ENCODE measurements around the gene SCARB1.

Gene SCARB1

DNA sequence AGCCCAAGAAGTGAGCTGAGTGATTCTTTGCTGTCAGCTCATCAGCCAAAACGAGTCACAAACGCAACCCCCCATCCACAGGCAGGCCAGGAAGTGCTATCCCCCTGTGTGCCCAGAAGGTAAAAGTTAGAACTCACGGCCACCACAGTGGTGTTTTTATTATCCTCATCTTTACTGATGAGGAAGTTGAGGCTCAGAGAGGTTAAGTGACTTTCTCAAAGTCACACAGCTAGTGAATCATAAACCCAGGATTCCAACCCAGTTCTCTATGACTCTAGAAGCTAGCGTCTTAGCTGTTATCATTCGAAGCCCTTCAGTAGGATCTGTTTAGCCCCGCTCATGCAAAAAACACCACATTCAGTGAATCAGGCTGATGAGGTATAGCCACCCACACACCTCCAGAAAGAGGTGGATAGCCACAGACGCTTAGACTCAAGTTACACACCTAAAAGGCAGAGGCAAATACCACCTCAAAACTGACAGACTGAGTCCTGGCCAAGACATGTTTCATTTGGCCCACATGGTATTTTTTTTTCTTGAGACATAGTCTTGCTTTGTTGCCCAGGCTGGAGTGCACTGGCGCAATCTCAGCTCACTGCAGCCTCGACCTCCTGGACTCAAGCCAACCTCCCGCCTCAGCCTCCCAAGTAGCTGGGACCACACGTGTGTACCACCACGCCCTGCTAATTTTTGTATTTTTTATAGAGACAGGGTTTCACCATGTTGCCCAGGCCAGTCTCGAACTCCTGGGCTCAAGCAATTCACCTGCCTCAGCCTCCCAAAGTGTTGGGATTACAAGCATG is 100.7 kb downstream of the SCARB1 start:
- peak in 1 of 2 donors; percentile 50 for DNase-seq (ENCODE audit: low read depth in 1 of 2, low spot score in 1 of 2)

DNA sequence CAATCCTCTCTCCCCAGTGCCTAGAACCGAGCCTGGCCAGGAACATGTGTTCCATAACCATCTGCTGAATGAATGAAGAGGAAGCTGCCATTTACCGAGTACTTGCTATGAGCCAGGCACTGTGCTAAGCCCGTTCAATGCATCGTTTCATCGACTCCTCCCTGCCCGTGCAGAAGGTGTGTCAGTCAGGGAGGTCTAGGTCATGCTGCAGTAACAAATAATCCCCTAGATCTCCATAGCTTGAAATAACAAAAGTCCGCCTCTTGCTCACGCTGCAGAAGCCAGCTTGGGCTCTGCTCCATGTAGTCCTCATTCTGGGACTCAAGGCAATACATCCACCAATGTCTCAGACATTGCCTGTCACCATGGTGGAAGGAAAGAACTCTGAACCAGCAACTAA is 101.3 kb downstream of the SCARB1 start:
- no peak for DNase-seq (ENCODE audit: low read depth in 1 of 2, low spot score in 1 of 2)

DNA sequence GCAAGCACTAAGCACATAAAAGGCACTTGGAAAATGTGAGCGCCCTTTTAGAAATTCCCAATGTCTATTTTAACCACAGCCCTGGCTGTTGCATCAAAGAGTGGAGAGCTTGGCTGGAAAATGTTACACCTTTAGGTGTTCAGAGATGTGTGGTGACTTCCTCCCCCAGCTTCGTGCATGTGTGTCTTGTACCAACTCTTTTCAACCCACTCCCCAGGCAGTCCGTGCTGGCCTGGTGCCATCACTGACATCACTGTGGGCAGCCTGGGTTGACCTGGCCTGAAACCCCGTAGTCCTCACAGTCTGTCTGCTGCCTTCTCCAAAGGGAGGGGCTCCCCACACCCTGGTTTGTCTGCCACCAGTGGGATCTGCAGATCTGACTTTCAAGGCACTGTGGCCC is 101.8 kb downstream of the SCARB1 start:
- peak in 1 of 2 donors; percentile 44 for DNase-seq (ENCODE audit: low read depth in 1 of 2, low spot score in 1 of 2)

DNA sequence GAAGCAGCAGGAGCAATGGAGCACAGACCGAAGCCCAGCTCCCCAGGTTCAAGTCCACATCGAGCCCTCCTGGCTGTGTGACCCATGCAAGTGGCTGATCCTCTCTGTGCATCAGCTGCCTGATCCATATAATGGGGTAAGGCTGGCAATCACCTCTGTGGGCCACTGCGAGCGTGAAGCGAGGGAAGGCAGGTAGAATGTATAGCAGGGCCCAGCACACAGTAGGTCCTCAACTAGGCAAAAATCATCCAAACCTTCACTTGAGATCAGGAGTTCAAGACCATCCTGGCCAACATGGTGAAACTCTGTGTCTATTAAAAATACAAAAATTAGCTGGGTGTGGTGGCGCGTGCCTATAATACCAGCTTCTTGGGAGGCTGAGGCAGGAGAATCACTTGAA is 102.6 kb downstream of the SCARB1 start:
- no peak for DNase-seq (ENCODE audit: low read depth in 1 of 2, low spot score in 1 of 2)

DNA sequence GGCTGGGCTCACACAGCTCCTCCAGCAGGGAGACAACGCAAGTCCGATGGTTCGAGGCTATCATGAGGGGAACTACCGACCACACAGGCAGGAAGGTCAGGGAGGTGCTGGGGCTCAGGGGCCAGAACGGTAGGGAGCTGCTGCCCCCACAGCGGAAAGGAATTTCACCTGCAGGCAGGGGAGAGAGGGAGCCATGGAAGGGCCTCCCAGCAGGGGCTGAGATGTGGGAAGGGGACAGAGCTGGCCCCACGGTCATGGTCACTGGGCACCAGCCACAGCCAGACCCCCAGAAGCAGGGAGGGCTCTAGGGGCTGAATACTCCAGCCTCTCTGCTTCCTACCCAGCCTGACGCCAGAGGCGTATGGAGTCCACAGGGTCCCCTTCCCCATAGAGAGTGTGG is 103.1 kb downstream of the SCARB1 start:
- DNase-seq (ENCODE audit: low read depth in 1 of 2, low spot score in 1 of 2): no peak

DNA sequence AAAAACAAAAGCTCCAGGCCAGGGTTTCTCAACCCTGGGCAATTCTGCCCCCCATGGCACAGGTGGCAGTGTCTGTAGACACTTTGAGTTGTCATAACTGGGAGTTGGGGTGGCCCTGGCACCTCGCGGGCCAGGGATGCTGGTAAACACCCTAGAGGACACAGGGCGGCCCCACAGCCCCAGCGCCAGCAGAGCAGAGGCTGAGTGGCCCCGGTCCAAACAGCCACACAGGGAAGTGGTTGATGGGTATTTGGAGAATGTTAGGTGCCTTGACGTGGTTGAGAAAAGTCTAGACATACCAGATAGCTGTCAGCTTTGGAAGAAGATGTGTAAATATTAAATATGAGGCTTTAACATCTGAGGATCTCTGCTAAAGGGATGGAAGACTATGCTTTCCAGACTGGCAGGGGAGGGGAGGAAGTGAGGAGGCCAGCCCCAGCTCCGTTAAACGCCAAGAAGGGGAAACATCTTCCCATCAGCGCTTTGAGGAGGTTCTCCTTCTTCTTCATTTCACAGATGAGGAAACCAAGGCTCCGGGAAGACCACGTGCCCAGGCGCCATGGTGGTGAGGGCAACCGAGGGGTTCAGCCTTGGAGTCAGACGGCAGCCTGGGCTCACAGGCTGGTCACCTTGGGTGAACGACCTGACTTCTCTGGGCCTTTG is 103.7 kb downstream of the SCARB1 start:
- no peak for DNase-seq (ENCODE audit: low read depth in 1 of 2, low spot score in 1 of 2)

DNA sequence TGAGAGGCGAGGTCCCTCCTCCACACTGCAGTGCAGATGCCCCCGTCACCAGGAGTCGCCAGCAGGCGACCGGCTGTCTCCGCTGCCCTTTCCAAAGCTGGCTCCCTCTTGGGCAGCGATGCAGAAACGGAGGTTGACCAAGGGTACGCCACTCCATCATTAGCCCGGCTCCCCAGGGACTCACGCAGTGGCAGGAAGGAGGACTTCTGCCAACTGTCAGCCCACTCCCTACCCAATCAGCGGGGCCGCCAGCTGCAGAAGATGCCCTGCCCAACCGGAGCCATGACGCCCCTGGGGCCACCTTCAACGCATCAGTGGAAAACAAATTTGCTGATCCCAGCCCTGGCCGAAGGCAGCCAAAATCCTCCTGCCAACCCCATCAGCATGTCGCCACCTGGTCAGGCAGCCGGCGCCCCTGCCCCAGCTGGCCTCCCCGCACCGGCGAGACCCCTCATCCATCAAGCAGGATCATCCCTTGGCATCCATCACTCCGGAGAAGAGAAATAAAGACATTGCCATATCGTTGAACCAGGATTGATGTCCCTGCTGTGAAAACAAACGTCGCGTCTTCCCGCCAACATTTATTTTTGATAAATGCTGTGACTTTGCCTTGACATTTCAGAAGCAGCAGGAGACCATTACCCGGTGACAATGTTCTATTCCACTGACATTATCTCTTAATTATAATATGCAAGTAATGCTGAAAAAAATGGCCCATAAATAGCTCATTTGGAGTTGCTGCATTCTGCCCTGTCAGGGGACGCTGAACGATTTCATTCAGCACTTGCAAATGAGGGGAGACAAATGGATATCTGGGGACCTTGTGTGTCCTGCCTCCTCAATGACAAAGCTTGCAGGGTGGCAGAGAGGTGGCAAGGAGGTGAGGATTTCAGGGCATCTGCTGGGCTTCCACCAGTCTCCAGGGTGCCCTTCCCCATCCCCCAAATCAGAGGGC is 105.1 kb downstream of the SCARB1 start:
- DNase-seq (ENCODE audit: low read depth in 1 of 2, low spot score in 1 of 2): no peak

DNA sequence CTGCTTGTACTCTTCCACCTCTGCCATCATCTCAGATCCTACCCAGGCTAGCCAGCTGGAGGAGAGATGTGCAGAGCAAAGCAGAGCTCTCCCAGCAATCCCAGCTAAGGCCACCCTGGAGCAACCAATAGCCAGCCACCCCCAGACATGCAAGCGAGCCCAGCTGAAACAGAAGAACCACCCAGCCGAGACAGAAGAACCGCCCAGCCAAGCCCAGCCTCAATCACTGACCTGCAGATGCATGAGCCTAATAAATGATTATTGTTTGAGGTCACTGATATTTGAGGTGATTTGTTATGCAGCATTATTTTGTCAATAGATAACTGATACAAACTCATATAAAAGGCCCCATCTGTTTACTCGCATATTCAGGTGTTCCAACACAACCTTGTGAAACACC is 106.3 kb downstream of the SCARB1 start:
- no peak for DNase-seq (ENCODE audit: low read depth in 1 of 2, low spot score in 1 of 2)

DNA sequence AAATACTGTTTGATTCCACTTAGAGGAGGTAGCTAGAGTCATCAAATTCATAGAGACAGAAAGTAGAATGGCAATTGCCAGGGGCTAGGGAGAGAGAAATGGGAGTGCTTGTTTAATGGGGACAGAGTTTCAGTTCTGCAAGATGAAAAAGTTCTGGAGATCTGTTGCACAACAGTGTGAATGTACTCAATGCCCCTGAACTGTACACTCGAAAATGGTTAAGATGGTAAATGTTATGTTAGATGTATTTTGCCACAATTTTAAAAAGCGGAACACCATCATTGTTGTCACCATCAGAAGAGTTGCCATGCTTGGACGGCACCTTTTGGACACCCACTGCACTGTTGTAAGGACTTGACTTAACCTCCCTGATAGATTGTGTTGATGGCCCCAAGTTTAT is 106.9 kb downstream of the SCARB1 start:
- no peak for DNase-seq (ENCODE audit: low read depth in 1 of 2, low spot score in 1 of 2)

DNA sequence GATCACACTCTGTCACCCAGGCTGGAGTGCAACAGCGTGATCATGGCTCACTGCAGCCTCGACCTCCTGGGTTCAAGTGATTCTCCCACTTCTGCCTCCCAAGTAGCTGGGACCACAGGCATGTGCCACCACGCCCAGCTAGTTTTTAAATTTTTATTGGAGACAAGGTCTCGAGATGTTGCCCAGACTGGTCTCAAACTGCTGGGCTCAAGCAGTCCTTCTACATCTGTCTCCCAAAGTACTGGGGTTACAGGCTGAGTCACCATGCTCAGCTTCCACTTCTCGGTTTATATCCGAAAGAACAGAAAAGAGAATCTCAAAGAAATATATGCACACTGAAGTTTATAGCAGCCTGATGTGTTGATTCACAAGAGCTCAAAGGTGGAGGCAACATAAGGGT is 107.5 kb downstream of the SCARB1 start:
- DNase-seq (ENCODE audit: low read depth in 1 of 2, low spot score in 1 of 2): no peak

DNA sequence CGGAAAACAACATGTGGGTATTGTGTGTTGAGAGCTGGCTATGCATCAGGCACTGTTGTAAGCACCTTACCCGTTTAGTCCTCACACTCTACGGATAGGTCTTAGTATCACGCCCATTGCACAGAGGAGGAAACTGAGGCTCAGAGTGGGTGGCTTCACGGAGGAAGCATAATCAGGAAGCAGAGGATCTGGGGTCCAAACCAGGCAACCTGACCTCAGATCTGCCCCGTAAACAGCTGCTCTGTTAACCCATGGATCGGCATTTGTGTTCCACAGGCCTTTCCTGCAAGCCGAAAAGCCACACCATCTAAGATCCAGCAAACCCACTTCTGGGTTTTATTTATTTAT is 107.9 kb downstream of the SCARB1 start:
- no peak for DNase-seq (ENCODE audit: low read depth in 1 of 2, low spot score in 1 of 2)

DNA sequence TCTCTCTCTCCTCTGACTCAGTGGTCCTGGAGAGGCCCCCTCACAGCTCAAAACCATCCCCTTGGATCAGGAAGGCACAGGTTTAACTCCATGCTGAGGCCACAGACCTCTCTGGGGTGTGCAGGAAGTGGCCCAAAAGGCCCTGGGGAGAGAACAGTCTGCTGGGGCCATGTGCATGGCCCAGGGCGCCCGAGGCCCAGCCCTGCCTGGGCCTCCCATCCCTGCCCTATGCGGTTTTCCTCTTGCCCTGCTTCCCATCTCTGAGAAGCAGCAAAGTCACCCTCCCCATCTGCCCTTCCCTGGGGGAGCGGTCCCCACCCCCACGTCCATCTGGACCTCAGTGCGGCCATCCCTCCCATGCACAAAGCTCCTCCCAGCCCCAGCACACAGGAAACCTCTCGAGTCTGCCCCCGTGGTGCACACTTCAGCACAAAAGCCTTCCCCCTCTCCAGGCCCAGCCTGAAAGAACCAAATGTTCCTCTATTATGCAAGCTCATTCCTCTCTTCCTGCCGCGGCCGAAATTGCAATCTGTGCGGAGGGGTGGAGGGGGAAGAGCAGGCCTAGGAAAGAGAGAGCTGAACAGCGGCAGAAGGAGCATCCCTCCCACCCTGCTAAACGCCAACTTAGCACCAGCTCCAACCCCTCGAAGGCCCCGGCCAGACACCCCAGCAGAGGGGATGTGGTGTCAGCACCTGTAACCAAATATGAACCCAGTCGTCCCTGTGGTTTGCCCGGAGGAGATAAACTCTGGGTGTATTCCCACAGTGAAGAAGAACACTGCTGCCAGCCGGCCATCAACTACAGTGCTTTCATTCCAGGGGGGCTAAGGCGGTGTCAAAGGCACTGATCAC is 108.5 kb downstream of the SCARB1 start:
- DNase-seq (ENCODE audit: low read depth in 1 of 2, low spot score in 1 of 2): no peak

DNA sequence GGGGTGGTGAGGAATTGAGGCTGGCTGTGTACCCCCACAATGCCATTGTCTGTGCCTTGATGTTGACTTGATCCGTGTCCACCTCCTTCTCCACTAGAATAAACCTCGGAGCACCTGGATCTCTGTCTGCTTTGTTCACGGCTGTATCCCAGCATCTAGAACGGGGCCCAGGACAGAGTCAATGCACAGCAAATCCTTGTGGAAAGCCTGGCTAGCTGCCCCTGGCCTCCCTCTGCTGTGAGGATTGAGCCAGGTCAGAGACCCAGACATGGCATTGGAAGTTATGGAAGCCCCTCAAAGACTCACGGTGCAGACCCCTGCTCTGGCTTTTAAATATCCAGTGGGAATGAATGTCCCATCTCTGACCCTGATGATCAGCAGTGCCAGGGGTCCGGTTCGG is 109.2 kb downstream of the SCARB1 start:
- no peak for DNase-seq (ENCODE audit: low read depth in 1 of 2, low spot score in 1 of 2)

DNA sequence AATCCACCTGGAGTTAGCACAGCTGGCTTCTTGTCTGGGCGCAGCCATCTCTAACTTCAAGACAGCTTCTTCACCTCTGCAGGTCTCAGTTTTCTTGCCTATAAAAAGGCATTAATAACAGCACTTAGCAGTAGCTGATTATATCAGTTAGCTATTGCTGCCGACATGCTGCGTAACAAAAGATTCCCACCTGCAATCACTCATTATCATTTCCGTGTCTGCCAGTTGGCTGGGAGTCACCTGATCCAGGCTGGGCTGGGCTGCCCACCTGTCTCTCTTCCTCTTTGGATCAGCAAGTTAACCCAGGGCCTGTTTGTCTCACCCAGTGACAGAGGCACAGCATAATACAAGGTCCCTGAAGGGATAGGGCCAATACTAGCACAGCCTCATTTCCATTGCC is 109.7 kb downstream of the SCARB1 start:
- no peak for DNase-seq (ENCODE audit: low read depth in 1 of 2, low spot score in 1 of 2)

DNA sequence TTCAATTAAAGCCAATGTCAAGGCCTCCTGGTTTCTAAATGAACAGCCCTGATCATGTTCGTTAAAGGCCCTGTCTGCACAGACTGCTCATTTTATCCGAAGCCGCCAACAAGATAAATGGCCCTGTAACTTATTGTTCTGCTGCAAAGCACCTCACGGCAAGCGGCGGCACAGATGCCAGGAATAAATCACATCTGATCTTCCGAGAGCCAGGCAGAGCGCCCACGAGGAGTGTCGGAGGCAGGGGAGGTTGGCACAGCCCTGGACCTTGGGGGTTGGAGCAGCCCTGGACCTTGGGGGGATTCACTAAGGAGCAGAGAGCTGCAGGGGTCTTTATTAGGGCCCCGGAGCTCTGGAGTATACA is 110.5 kb downstream of the SCARB1 start:
- no peak for DNase-seq (ENCODE audit: low read depth in 1 of 2, low spot score in 1 of 2)

DNA sequence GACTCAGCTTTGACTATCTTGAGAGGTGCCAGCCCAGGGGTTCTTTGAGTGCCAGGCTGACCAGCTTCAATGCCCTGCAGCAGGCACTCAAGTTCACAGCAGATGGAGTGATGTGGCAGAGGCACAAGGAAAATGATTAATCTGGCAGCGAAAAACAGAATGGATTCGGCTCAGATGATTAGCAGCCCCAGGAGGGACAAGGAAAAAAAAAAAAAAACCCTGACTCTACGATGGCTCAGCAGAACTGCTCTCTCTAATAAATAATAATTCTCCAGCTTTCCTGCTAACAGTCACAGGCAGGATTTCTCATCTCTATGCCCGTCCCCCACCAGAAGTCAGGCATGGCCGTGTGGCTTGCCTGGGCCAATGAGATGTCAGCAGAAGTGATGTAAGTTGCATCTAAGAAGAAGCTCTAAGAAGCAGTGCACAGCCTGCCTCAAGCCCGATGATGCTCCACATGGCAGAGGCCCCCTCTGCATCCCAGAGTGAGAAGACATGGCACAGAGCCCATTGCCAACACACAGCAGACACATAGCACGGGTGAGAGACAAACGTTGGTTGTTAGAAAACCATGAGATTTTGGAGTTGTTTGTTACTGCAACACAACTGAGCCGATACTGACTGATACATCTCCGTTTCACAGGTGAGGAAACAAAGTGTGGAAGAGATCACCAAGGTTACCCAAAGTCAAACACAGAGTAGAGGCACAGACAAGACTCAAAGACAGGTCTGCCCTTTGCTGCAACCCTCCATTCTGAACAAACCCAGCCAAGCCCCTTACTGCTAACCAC is 111.0 kb downstream of the SCARB1 start:
- DNase-seq (ENCODE audit: low read depth in 1 of 2, low spot score in 1 of 2): no peak

DNA sequence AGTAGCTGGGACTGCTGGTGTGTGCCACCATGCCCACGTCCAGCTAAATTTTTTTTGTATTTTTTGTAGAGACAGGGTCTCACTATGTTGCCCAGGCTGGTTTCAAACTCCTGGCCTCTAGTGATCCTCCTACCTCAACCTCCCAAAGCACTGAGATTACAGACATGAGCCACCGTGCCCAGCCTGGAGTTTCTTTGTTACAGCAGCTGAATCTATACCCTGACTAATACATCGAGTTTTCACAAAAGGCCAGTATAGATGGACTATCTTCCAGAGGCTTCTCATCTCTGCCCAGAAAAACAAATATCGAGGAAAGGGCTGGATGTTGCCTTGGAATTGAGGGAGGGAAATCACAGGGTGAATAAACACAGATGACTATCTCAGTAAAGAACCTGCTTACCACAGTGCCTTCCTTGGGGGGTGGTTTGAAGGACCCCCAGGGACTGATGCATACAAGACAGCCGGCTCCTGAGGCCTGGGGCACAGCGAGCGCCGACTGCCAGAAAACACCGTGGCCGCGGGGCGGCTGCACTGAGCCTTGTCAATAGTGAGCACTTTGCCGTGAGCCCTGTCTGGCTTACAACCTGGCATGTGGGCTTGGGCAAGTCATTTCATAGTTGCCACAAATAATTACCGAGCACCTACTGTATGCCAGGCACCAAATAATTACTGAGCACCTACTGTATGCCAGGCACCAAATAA is 111.9 kb downstream of the SCARB1 start:
- no peak for DNase-seq (ENCODE audit: low read depth in 1 of 2, low spot score in 1 of 2)

DNA sequence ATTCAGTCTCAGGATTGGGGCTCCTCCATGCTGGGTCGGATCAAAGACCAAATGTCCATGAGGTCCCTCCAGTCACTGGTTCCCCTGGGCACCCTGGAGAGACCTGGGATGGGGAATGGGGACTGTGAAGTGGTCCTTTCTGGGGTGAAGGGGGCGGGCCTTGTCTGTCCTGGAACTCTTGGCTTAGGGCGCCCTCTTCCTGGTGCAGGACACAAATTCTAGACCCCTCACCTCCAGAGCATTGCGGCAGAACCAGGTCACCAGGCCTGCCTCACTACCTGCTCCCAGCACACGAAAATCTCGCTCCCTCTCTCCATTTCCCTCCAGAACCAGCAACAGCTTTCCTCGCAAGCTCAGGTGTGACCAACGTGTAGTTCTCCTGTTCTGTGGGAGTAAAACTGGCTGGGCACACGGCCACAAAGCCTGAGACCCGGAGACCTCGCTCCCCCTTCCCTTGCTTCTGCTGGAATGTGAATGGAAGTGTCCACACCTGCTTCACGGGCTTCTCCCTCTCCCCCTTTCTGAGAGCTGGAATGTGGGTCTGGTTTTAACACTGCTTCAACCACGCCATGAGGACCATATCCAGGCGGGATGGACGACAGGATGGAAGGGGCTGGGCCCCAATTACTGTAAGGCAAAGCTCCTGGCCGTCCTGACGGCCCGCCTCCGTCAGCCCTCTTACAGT is 112.7 kb downstream of the SCARB1 start:
- no peak for DNase-seq (ENCODE audit: low read depth in 1 of 2, low spot score in 1 of 2)

DNA sequence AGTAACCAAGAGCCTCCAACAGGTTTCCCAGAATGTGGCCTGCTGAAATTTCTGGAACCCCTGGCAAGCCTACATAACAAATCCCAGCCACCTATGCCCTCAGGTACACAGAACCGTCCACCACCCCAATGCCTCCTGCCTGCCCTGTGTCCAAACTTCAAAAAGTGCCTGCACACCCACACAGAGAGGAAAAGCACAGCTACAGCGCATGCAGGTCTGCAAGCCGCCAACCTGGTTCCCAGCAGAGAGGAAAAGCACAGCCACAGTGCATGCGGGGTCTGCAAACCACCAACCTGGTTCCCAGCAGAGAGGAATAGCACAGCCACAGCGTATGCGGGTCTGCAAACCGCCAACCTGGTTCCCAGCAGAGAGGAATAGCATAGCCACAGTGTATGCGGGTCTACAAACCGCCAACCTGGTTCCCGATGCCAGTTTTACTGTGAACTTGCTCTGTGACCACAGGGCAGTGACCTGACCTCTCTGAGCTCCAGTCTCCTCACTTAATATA is 113.5 kb downstream of the SCARB1 start:
- no peak for DNase-seq (ENCODE audit: low read depth in 1 of 2, low spot score in 1 of 2)
